Measurements from ENCODE around the gene CIBAR2. TPM values are rescaled to one million over a fixed set of nuclear protein-coding genes. Genes with fewer than 3 reads are reported as not detected.
A peak's percentile ranks its signal among the peaks of the same experiment; 100 is the strongest.

The CIBAR2 gene
- total RNA-seq, 2 experiments from 2014 or later: not detected

DNA sequence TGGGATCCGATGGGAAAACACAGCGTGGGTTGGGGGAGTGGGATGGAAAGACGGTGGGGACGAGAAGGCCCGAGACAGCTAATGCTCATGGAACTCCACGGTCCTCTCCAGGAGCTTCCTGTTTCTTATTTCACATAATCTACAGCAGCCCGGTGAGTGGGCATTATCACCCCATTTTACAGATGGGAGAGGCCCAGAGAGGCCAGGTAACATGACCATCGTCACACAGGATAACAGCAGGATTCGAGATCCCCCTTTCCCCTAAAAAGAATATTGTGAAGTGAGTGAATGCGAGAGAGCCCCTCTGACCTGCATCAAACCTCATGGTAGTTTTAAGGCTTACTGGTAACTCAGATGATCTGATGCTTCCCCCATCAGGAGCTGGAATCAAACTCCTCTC lies 12.0 kb downstream of the CIBAR2 start:
- POLR2A ChIA-PET: no interaction called here
- no peaks in the 10 kb centered on the region for H3K27me3 Mint-ChIP-seq
- no peaks in the 10 kb centered on the region for H3K36me3 Mint-ChIP-seq (ENCODE audit: low read depth)
- no peak for DNase-seq
- H3K4me3 Mint-ChIP-seq: no peak overlapping the region
- CTCF ChIA-PET: interaction anchor here (1.6 kb wide), 1 partner anchor 13 kb away, joined by 3 read pairs; no protein-coding TSS in a partner anchor
- peaks cover 34% of the 10 kb centered on the region for H3K4me1 Mint-ChIP-seq
- no peak overlapping the region for H3K27ac Mint-ChIP-seq
- no peaks in the 10 kb centered on the region for H3K9me3 Mint-ChIP-seq

DNA sequence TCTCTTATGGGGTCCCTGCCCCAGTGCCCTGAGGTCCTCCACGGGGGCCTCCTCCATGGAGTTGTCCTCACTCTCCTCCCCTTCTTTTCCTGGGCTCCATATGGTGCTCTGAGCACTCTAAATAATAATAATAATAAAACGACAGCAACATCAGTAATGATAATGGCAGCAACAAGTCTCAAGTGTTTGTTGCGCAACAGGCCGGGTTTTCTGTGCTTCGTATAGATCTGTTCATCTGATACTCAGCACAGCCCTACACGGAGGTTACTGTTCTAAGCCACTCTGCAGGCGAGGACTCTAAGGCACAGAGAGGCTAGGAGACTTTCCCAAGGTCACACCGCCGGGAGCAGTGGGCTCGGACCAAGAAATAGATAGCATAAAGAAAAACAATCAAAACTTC lies 13.7 kb downstream of the CIBAR2 start:
- Mint-ChIP-seq H3K27ac (no peak overlapping the region), H3K36me3 (ENCODE audit: low read depth) (no peaks in the 10 kb centered on the region), H3K9me3 (no peaks in the 10 kb centered on the region), H3K27me3 (no peaks in the 10 kb centered on the region), H3K4me1 (peaks cover 17% of the 10 kb centered on the region), H3K4me3 (no peak overlapping the region)
- no peak for DNase-seq
- CTCF ChIA-PET: interaction anchor here (1.9 kb wide), 1 partner anchor 16 kb away, joined by 5 read pairs; no protein-coding TSS in a partner anchor
- POLR2A ChIA-PET: no interaction called here

DNA sequence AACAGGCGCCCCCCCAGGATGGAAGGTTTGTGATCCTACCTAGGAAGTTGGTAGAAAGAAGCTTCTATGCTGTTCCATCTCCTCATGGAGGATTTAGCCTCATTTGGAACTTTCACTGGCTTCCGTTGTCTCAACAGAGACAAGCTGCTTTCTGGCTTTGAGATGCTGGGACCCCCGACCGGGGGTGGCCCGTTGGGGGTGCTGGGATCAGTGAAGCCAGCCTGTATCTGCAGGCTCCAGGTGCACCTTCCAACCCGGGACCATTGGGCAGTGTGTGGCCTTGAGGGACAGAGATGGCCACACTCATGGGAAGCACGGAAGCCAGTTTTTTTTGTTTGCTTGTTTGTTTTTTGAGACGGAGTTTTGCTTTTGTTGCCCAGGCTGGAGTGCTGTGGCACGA lies 15.4 kb downstream of the CIBAR2 start:
- Mint-ChIP-seq H3K4me3 (no peak overlapping the region), H3K36me3 (ENCODE audit: low read depth) (no peaks in the 10 kb centered on the region), H3K9me3 (no peaks in the 10 kb centered on the region), H3K27ac (no peak overlapping the region), H3K27me3 (no peaks in the 10 kb centered on the region), H3K4me1 (peaks cover 6% of the 10 kb centered on the region)
- no peak for DNase-seq
- POLR2A ChIA-PET: no interaction called here
- CTCF ChIA-PET: interaction anchor here (0.6 to 1.3 kb wide), 2 partner anchors 55 to 1841 kb away, joined by 3 to 4 read pairs; no protein-coding TSS in a partner anchor

DNA sequence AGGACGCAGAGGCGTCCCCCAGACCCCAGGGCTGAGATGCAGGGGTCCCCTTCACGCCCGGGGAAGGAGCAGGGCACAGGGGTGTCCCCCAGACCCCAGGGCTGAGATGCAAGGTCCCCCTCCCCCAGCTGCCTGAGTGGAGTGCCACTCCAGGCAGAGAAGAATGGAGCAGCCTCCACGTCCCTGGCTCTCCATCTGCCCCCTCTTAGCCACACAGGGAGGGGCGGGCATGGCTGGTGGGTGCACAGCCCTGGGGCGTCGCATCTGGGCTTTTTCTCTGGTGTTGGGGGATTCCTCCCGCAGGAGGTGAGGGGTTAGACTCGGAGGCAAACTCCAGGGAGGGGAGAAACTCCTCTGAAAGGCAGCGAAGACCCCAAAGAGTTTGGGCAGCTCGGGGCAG lies 17.5 kb downstream of the CIBAR2 start:
- no peak overlapping the region for H3K4me3 Mint-ChIP-seq
- H3K4me1 Mint-ChIP-seq: peaks cover 16% of the 10 kb centered on the region
- POLR2A ChIA-PET: no interaction called here
- H3K27me3 Mint-ChIP-seq: no peaks in the 10 kb centered on the region
- no peak overlapping the region for H3K27ac Mint-ChIP-seq
- CTCF ChIA-PET: interaction anchor here (0.7 to 1.8 kb wide), 2 partner anchors 8 to 43 kb away, joined by 4 to 9 read pairs; no protein-coding TSS in a partner anchor
- no peaks in the 10 kb centered on the region for H3K36me3 Mint-ChIP-seq (ENCODE audit: low read depth)
- no peak for DNase-seq
- H3K9me3 Mint-ChIP-seq: no peaks in the 10 kb centered on the region

DNA sequence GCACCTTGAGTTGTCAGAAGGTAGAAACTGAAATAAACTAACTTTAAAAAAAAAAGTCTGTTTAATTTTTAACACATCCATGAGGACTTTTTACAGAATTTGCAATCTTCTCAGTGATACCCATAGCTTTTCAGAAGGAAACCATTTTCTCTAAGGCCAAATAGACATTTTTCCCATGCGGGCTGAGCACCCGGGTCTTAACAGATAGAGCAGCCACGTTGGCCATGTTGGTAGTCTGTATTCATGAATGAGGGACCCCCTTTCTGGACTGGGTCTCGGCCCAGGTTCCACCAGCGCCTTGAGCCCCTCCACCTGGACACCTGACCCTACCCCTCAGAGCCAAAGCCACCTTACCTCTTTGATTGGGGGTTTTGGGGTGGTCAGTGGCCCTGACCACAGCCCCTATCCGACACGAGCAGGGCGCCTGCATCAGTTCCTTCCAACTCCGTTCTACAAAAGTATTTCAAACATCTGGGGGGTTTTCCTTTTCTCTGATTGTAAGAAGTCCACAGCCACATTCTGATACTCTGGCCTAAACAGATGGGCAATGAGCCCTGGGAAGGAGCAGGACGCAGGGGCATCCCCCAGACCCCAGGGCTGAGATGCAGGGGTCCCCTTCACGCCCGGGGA lies 18.0 kb downstream of the CIBAR2 start:
- Mint-ChIP-seq H3K27me3 (no peaks in the 10 kb centered on the region), H3K9me3 (no peaks in the 10 kb centered on the region), H3K4me3 (no peak overlapping the region), H3K4me1 (peaks cover 18% of the 10 kb centered on the region), H3K27ac (no peak overlapping the region), H3K36me3 (ENCODE audit: low read depth) (no peaks in the 10 kb centered on the region)
- no peak for DNase-seq
- CTCF ChIA-PET: interaction anchor here (0.6 to 0.8 kb wide), 2 partner anchors 163 to 360 kb away, joined by 3 to 4 read pairs; no protein-coding TSS in a partner anchor
- POLR2A ChIA-PET: no interaction called here

DNA sequence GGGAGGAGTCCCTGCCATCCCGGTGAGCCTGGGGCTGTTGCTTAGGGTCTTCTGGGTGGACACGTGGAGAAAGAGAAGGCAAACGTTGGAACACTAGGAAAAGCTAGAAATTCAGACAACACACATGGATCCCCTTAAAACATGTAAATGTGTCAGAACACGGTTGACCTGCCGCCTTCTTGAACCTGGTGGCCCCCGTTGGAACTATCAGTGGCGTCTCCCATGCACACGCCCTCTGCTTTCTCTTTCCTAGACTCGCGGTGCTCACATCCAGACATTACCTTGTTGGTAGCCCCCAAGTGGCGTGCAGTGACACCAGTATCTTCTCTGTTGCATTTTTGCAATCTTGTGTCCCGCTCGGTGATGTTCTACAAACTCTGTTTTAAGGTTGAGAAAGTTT lies 18.6 kb downstream of the CIBAR2 start:
- H3K27ac Mint-ChIP-seq: no peak overlapping the region
- no peaks in the 10 kb centered on the region for H3K27me3 Mint-ChIP-seq
- POLR2A ChIA-PET: no interaction called here
- no peak for DNase-seq
- no peaks in the 10 kb centered on the region for H3K36me3 Mint-ChIP-seq (ENCODE audit: low read depth)
- peaks cover 18% of the 10 kb centered on the region for H3K4me1 Mint-ChIP-seq
- CTCF ChIA-PET: interaction anchor here (0.8 kb wide), 1 partner anchor 164 kb away, joined by 3 read pairs; no protein-coding TSS in a partner anchor
- H3K9me3 Mint-ChIP-seq: no peaks in the 10 kb centered on the region
- H3K4me3 Mint-ChIP-seq: no peak overlapping the region

DNA sequence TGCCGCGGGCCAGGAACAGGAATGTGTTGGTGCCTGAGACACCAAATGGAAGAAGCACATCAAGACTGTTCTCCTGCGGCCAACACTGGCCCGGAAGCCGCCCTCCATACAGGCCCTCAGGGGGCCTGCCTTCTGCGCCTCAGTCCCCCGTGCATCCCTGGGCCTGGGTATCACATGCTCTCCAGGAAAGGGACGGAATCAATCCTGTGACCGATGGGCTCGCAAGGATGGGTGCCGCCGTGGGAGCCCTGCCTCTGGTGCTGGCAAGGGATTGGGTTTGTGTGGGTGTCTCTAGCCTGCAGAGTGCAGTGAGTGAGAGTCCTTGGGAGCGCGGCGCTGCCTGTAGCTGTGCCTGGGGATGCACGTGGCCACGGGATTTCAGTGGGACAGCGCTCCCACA lies 19.4 kb downstream of the CIBAR2 start:
- no peak overlapping the region for H3K27ac Mint-ChIP-seq
- H3K36me3 Mint-ChIP-seq (ENCODE audit: low read depth): no peaks in the 10 kb centered on the region
- H3K27me3 Mint-ChIP-seq: no peaks in the 10 kb centered on the region
- no peaks in the 10 kb centered on the region for H3K9me3 Mint-ChIP-seq
- ChIA-PET POLR2A (no interaction called here), CTCF (no interaction called here)
- DNase-seq: no peak
- no peak overlapping the region for H3K4me3 Mint-ChIP-seq
- peaks cover 18% of the 10 kb centered on the region for H3K4me1 Mint-ChIP-seq

DNA sequence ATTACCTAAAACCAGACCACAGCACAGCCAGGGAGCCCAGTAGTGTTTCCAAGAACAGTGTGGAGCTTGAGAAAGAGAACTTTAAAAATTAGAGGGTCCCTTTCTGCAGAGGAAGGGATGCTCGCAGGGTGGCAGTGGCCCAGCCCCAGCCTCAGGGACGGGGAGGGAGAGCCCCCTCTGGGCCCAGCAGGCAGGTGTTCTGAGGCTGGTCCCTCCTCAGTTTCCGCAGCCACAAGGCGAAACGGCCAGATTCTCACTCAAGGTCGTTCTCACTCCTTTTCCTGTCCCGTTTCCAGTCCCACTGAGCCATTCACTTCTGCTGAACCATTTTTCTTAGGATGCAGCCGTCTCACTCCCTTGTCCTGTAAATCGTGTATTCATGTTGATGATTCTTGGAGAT lies 20.0 kb downstream of the CIBAR2 start:
- Mint-ChIP-seq H3K4me1 (peaks cover 18% of the 10 kb centered on the region), H3K4me3 (no peak overlapping the region), H3K27ac (no peak overlapping the region), H3K9me3 (no peaks in the 10 kb centered on the region), H3K36me3 (ENCODE audit: low read depth) (no peaks in the 10 kb centered on the region), H3K27me3 (no peaks in the 10 kb centered on the region)
- no peak for DNase-seq
- CTCF ChIA-PET: interaction anchor here (0.6 kb wide), 1 partner anchor 16 kb away, joined by 3 read pairs; no protein-coding TSS in a partner anchor
- POLR2A ChIA-PET: no interaction called here

DNA sequence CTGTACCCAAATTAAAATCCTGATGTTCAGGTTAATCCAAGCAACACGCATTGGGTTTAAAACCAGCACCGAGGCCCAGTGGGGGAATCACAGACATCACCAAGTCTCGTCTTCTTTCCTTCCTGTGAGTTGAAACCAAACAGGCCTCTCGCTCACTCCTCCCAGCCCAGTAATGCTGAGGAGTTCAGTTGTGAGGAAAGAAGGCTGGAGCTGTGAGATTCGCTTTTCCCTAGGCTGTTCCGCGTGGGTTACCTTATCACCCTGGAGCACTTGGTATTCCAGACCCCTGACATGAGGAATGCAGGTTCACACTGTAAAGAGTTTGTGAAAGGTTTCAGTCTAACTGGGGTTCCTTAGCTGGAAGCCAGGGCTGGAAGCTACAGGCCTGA lies 20.8 kb downstream of the CIBAR2 start:
- Mint-ChIP-seq H3K36me3 (ENCODE audit: low read depth) (no peaks in the 10 kb centered on the region), H3K4me3 (no peak overlapping the region), H3K9me3 (no peaks in the 10 kb centered on the region), H3K27ac (peak overlapping the region; percentile 79), H3K27me3 (no peaks in the 10 kb centered on the region), H3K4me1 (peaks cover 22% of the 10 kb centered on the region)
- POLR2A ChIA-PET: interaction anchor here (0.6 kb wide), 1 partner anchor 56 kb away, joined by 4 read pairs; no protein-coding TSS in a partner anchor
- DNase-seq: no peak
- CTCF ChIA-PET: interaction anchor here (0.6 kb wide), 1 partner anchor 610 kb away, joined by 3 read pairs; no protein-coding TSS in a partner anchor

DNA sequence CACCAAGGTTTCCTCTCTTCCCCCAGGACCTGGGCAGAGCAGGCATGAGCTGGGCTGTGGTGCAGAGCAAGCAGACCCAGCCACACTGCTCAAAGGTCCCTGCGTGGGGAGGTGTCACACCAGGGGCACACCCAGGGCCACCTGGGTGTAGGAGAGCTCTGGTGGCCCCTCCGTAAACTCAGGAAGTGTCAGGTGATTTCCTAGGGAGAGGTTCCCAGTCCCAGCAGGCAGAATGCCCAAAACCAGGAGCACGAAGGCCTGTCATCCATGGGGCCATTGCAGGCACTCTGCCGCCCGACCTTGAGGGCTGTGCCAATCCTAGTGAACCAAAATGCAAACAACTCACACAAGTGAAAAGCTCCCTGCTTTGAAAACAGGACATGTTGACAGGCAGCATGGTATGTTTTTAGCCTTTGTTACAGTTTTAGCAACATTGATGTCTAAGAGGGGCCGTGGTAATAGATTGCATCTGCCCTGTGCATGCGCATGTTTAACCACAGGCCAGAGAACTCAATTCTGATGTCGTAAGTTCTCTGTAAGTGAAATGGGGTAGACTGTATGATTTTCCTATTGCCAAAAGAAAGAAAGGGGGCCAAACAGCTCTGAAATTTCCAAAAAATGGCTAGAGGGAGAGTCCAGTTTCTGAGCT lies 21.3 kb downstream of the CIBAR2 start:
- H3K27me3 Mint-ChIP-seq: no peaks in the 10 kb centered on the region
- H3K27ac Mint-ChIP-seq: peak overlapping the region; percentile 79
- peaks cover 25% of the 10 kb centered on the region for H3K4me1 Mint-ChIP-seq
- H3K36me3 Mint-ChIP-seq (ENCODE audit: low read depth): no peaks in the 10 kb centered on the region
- no peak for DNase-seq
- H3K4me3 Mint-ChIP-seq: no peak overlapping the region
- CTCF ChIA-PET: interaction anchor here (0.6 to 1.0 kb wide), 2 partner anchors 63 to 610 kb away, joined by 3 read pairs; partner anchors contain the start of gene KIAA0513
- POLR2A ChIA-PET: no interaction called here
- H3K9me3 Mint-ChIP-seq: no peaks in the 10 kb centered on the region

DNA sequence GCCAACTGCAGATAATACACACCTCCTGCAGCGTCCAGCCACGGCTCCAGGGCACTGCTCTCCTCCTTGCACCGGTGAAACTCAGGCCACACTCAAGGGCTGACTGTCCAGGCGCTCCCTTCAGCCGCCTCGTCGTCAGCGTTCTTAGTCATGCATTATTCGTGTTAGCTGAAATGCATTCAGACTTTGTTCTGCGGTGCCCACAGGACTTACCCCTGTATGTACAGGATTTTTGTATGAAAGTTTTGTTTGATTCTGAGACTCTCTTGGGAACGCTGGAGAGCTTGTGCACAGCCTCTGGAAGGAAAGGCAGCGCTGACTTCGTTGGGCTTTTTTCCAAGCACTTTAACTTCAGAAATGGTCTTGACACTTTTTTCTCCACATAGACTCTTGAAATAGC lies 22.1 kb downstream of the CIBAR2 start:
- Mint-ChIP-seq H3K27me3 (no peaks in the 10 kb centered on the region), H3K4me3 (no peak overlapping the region), H3K27ac (no peak overlapping the region), H3K36me3 (ENCODE audit: low read depth) (no peaks in the 10 kb centered on the region), H3K4me1 (peaks cover 25% of the 10 kb centered on the region), H3K9me3 (no peaks in the 10 kb centered on the region)
- no peak for DNase-seq
- ChIA-PET CTCF (interaction anchor here (1.0 kb wide), 1 partner anchor 62 kb away, joined by 3 read pairs; the partner anchor contains the start of gene KIAA0513), POLR2A (no interaction called here)

DNA sequence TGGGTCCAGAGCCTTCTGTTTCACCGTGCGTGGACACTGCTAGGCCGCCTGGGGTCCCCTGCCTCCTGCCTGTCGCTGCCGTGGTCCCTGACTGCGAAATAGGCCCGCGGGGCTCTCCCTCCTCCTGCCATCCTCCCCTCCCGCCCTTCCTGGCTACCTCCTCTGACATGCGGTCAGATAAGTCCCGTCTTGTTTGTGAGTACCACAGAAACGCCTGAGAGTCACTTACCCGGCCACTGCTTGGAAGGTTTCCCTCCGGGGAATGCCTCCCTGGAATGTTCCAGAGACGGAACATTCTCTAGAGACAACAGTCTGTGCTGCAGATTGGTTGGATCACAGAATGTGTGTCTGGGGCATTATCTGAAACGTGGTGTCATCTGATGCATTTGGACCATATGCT lies 22.7 kb downstream of the CIBAR2 start:
- Mint-ChIP-seq H3K9me3 (no peaks in the 10 kb centered on the region), H3K36me3 (ENCODE audit: low read depth) (no peaks in the 10 kb centered on the region), H3K27ac (no peak overlapping the region), H3K27me3 (no peaks in the 10 kb centered on the region), H3K4me1 (peaks cover 25% of the 10 kb centered on the region), H3K4me3 (no peak overlapping the region)
- POLR2A ChIA-PET: no interaction called here
- CTCF ChIA-PET: no interaction called here
- DNase-seq: no peak

DNA sequence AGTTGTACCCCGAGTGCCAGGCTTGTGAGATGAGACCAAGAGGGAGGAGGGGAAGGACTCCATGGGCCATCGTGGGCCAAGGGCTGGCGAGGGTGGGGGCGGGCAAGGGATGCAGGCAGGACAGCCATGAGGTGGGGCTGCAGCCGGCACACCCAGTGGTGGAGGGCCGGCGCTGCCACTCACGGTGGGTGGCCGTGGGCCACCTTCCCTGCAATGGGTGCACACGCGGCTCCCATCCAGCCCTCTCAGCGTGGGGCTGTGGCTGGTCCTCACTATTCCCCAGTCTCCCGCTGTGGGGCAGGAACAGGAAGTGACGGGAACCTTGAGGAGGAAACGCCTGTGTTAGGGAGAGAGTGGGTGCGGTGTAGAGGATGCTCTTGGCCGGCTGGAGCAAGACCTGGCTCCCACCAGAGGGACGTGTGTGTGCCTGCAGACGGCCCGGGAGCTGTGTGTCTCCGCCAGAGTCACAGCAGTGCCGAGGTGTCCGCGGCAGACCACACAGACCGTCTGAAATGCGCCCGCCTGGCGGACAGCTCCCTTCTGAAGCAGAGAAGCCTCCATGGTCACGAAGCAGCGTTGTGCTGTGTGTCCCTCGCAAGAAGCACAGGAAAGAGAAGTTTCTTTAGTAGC lies 23.6 kb downstream of the CIBAR2 start:
- H3K9me3 Mint-ChIP-seq: no peaks in the 10 kb centered on the region
- no peak overlapping the region for H3K27ac Mint-ChIP-seq
- peaks cover 25% of the 10 kb centered on the region for H3K4me1 Mint-ChIP-seq
- ChIA-PET POLR2A (no interaction called here), CTCF (no interaction called here)
- H3K36me3 Mint-ChIP-seq (ENCODE audit: low read depth): no peaks in the 10 kb centered on the region
- no peak for DNase-seq
- H3K4me3 Mint-ChIP-seq: no peak overlapping the region
- H3K27me3 Mint-ChIP-seq: no peaks in the 10 kb centered on the region
